Small intestine (tissue), 4 donors: ENCODE measurements around the gene CLN6. TPM values are rescaled to one million over a fixed set of nuclear protein-coding genes. Genes with fewer than 3 reads are reported as not detected.

Experiments
- polyA plus RNA-seq, 4 donors: library from polyadenylated mRNA; stranded (reverse) in 3 of 4; unstranded in 1 of 4; fragments of 200-250 nt in 3 of 4; fragments of 120-200 nt in 1 of 4; gene quantifications; one replicate each; pipeline versions ENCODE4 v1.2.1 to v1.2.3, GENCODE V29; 2013
- donor health status: healthy with polysubstance abuse.
- donor health status: Bipolar disorder and iron deficiency.
- donor health status: healthy.

Gene CLN6
- polyA plus RNA-seq, 4 donors = 5.8 to 62.4 (median 25.7) TPM

Other genes with a start within 250 kb of the CLN6 start
- gene PIAS1, start 175.4 kb downstream of the CLN6 start, polyA plus RNA-seq = 10 to 100 TPM in 3 of 4 donors, 1 to 10 TPM in 1; 9.0 to 48.0 (median 20.0) TPM
- gene CALML4, start 24.4 kb downstream of the CLN6 start, polyA plus RNA-seq = 100 to 1,000 TPM; 127 to 288 (median 191) TPM
- 10 to 100 TPM; 11.3 to 54.7 (median 13.6) TPM for gene FEM1B, start 48.0 kb upstream of the CLN6 start, polyA plus RNA-seq
- gene ITGA11, start 202.4 kb upstream of the CLN6 start, polyA plus RNA-seq = under 1 TPM in 3 of 4 donors, not detected in 1; 0.27 to 0.99 (median 0.48) TPM